EL (cell line): Measurements from ENCODE around the gene SH3BP2.

Experiments used
- DNase-seq: peaks from one replicate; pipeline ENCODE4 v3.0.0-alpha.2; 2016

SH3BP2 gene

DNA sequence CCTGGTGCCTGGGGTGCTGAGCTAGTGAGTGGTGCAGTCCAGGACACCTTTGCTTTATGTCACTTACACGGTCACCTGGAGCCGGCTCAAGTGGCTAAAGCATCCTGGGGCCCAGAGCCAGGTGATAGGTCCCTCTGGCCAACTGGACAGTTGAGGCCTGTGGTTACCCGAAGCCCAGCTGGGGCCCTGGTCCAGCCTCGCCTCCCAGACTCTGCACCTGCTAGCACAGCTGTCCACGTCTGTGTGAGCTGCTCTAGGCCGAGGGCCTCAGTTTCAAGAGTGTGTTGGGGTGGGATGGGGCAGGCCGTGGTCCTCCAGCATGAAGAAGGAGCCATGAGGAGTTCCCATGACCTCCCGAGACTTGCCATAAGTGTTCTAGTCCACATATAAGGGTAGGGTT, 43.1 kb downstream of the SH3BP2 start:
- no peak for DNase-seq

DNA sequence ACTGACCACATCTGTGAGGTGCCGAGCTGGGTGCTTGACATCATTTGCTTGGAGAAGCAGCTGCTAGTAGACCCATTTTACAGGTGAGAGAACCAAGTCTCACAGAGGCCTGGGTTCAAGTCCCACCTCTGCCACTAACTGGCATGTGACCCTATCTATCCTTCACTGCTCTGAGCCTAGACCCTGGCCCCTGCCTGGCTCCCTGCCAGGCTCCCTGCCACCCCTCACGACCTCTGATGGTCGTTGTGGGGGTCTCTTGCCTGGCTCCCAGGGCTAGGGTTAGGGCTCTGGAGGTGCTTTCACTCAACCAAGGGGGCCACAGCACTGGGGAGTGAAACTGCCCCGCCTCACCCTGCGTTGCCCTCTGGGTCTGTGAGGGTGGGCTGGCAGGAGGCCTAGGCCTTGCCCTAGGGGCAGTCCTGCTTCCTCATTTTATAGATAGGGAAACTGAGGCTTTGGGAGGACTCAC, 43.5 kb downstream of the SH3BP2 start:
- no peak for DNase-seq

DNA sequence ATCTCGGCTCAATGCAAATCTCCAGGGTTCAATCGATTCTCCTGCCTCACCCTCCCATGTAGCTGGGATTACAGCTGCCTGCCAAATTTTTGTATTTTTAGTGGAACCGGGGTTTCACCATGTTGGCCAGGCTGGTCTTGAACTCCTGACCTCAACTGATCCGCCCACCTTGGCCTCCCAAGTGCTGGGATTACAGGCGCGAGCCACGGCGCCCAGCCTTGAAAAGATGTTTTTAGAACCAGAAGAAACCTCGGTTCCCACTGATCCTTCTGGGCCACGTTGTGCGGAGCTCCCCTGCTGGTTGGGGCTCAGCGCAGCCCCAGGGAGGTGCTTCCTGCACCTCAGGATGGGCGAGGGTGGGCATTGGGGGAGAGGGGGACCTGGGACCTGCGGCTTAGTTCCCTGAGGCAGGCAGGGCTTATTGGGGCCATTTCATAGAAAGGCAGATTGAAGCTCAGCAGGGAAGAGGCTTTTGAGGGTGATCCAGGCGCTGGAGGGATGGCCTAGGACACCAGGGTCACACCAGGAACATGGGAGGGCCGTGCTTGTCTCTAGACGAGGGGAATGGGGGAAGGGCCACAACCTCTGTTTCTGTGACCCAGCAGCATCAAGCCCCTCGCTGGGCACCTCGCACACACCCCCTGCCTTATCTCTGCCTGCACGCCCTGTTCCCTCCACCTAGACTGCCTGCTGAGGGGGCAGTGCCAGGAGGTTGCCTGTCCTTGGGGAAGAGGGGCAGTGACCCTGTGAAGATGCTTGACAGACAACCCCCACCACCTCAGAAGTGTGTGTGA, 44.4 kb downstream of the SH3BP2 start:
- DNase-seq, result no peak

DNA sequence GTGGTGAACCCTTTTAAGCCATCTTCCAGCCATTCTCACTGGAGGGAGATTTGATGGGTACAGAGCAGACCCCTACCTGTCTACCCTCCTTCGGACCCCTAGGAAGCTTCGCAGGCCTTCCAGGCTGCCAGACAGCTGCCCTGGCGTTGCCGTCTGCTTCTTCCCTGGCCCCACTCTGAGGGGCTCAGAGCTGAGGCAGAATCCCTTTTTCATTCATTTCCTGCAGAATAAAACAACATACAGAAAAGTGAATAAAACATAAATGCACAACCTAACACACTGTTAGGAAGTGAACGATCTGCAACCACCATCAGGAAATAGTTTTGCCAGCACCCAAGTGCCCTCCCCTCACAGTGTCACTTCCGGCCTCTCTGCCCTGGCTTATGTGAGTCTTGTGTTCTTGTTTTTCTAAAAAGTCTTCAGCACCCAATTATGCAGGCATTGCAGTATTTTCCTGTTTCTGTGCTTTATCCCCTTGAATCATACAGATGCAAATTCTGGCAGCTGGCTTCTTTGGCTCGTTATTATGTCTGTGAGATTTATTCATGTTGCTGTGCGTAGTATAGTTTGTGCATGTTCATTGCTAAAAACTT, 45.1 kb downstream of the SH3BP2 start:
- DNase-seq, result peak; percentile 43

DNA sequence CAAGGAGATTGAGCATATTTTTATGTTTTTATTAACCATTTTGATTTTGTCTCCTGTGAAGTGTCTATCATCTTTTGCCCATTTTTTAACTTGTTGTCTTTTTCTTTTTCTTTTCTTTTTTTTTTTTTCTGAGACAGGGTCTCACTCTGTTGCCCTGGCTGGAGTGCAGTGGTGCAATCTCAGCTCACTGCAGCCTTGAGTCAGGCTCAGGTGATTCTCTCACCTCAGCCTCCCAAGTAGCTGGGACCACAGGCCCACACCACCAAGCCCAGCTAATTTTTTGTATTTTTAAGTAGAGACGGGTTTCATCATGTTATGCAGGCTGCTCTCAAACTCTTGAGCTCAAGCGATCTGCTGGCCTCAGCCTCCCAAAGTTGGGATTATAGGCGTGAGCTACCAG, 46.2 kb downstream of the SH3BP2 start:
- DNase-seq, result no peak

DNA sequence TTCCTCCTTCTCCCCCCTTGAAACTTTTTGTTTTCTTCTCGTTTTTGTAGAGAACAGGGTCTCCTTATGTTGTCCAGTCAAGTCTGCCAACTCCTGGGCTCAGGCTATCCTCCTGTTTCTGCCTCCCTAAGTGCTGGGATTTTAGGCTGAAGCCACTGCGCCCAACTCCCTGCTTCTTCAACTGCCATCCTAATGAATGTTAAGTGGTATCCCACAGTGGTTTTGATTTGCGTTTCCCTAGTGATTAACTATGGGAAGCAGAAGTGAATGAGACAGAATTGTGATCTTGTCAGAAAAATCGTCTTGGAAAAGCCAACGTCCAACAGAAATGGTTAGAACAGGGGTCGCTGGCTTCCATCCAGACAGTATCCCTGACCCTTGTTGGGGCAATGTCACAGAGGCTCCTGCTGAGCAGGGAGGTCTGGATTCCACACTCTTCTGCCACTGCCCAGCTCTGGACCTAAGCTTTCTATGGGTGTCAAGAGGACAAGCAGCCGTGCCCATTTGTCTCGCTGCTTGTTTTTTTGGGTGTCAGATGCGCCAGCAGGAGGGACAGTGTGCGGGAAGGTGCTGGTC, 49.9 kb downstream of the SH3BP2 start:
- no peak for DNase-seq

DNA sequence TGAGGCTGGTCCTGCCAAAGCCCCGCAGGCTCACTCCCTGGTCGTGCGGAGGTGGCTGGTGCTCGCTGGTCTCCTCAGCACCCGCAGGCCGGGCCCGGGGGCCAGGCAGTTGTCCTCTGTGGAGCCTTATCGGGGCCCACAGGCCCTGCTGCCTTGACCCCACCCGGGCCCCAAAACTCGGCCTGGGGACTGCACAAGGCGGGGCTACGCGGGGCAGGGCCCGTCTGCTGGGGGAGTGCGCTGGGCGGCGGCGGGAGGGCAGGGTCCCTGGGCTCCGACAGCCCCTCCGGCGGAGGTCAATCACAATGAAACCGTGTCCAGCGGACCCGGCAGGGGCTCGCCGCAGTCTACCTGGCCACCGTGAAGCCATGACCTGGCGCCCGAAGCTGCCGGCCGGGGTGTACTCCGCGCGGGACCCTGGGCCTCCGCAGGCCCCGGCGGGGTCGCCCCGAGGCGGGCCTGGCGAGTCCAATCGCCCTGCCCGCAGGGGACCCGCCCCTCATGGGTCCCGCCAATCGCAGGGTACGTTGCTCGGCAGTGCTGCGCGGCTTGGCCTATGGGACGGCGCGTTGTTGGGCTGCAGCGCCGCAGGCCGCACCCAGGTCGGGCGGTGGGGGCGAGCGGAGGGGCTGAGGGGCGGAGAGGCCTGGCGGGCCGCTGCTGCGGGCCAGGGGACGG, 50.5 kb downstream of the SH3BP2 start, which contains the start of gene ADD1:
Gene ADD1 (plus strand): TSS at position 582 of the 678 bp plus-strand sequence. CDS start 32,072 bp downstream, outside the sequence.
- peak; percentile 89 for DNase-seq

DNA sequence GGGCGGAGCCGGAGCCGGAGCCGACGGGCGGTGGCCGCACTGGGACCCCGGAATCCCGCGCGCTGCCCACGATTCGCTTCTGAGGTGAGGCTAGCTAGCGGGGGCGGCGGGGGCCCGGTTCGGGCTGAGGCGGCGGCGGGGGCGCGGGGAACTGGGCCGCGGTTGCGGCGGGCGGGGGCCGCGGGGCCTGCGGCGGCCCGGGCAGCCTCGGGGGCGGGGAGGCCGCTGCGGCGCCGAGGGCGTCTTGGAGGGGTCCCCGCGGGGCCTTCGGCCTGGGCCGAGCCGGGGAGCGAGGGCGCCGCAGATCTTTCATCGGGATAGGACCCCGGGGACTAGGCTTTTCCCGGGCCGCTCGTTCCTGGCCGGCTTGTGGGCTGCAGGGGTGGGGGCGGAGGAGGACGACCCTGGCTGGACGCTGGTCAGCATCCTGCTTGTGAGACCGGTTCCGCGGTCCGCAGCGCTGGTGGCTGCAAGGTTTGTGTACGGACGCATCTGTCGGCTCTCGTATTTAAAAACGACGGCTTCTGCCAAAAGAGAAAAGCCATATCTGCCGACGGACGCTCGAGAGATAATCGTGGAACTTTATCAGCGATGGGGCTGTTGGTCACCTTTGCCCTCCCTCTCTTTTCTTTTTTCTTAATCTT, 51.2 kb downstream of the SH3BP2 start:
- DNase-seq, result peak; percentile 39

DNA sequence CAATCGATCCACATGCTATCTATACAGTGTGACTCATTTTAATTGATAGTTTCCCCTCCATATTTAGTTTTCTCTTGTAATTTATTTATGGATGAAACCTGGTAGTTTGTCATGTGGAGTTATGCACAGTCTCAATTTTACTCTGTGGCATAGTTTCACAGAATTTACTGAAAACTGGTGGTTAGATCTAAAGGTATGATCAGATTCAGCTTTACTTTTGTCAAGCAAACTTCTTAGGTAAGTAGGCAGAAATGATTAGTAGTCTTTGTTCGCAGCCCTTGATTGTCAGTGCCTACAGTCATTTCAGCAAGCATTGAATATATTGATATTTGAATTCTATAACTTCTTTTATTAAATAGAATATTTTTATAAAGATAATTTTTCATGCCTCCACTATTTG, 53.3 kb downstream of the SH3BP2 start:
- DNase-seq, result no peak

DNA sequence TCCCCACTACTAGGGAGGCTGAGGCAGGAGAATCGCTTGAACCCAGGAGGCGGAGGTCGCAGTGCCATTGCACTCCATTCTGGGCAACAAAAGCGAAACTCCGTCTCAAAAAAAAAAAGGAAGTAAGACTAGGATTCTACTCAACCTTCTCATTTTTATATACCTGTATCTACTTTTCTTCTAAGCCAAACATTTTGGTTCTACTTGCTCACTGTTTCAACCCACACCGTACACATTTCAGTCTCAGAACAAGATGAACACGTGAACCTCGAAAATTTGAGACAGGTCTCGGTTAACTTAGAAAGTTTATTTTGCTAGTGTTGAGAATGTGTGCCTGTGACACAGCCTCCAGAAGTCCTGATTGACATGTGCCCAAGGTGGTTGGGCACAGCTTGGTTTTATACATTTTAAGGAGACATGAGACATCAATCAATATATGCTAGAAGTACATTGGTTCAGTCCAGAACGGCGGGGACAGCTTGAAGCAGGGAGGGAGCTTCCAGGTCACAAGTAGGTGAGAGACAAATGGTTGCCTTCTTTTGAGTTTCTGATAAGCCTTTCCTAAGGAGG, 54.5 kb downstream of the SH3BP2 start:
- DNase-seq, result no peak

DNA sequence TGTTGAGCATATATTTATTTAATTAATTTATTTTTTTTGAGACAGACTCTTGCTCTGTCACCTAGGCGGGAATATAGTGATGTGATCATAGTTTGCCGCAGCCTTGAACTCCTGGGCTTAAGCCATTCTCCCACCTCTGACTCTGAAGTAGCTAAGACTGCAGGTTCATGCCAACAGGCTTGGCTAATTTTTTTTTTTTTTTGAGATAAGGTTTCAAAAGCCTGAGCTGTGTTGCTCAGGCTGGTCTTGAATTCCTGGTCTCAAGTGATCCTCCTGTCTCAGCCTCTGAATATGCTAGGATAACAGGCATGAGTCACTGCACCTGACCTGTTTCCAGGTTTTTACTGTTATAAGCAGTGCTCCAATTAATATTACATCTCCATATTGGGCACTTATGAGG, 55.6 kb downstream of the SH3BP2 start:
- no peak for DNase-seq

DNA sequence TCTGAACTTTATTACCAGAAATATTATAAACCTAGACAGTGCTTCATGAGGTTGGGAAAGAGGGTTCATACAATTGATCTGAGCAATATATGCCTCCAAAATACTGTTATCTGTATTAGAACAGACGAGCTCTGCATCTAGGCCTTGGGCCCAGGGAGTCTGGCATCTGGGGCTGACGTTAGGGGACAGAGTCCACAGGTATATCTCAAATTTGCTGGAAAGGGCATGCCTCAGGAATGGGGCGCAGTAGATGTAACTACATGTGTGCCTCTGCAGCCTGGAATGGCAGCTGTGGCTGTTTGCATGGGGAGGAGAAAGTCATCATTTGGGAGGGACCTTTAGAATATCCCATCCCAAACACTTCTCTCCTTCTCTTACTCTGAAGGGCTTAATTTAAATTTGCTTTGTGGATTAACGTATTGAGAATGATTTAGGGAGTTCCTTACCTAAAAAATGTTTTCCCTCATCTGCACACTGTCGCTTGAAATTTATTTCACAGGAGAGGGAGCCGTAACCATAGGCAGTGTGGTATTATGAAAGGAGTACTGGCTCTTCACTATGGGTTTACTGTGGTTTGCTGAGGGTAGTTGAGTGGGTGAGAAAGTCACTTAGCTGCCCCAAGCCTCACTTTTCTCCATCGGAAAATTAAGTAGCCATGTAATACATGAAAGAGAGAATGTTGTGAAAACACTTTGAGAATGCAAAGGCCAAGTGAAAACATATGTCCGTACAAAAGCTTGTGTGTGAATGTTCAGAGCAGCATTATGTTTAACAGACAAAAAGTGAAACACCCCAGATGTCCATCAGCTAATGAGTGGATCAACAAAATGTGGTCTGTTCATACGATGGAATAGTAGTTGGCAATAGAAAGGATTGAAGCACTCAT, 56.6 kb downstream of the SH3BP2 start:
- no peak for DNase-seq

DNA sequence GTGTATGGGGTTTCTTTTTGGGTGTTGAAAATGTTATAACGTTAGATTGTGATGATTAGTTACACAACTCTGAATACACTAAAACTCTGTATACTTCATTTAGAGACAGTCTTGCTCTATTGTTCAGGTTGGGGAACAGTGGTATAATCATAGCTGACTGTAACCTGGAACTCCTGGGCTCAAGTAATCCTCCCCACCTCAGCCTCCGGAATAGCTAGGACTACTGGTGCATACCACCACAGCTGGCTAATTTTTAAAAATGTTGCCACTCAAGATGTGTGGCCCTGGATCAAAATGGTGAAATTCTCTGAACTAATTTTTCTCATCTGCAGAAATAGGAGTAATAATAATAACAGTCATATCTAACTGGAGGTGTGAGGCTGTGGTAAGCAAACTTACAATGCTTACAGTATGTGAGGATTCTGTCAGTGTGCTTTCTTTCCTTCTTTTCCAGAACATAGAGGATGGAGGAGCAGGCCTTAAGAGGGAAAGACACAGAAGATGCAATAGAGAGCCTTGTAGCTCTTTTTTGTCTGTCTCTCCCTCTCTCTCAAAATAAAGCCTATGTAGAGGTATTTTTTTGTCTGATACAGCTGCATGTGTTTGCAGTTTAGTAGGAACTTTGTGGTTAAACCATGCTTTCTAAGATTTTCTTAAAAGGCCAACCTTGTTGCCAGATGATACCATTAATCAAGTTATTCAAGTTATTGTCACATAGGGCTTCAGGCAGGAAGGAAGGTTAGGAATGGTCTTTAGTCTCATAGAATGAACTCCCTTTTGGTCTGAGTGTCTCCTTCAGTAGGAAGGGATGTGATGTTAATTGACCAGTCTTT, 58.3 kb downstream of the SH3BP2 start:
- DNase-seq, result no peak

DNA sequence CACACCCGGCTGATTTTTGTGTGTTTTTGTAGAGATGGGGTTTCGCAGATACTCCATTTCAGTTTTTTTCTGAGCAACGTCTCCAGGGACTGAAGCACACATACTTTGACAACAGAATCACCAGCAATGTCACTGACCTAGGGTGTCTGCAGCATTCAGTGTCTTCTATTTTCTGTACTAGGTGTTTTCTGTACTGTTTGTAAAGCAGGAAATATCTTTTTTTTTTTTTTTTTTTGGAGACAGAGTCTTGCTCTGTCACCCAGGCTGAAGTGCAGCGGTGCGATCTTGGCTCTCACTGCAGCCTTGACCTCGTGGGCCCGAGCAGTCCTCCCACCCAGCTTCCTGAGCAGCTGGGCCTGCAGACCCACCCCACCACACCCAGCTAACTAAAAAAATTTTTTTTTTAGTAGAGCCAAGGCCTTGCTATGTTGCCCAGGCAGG, 59.6 kb downstream of the SH3BP2 start:
- no peak for DNase-seq

DNA sequence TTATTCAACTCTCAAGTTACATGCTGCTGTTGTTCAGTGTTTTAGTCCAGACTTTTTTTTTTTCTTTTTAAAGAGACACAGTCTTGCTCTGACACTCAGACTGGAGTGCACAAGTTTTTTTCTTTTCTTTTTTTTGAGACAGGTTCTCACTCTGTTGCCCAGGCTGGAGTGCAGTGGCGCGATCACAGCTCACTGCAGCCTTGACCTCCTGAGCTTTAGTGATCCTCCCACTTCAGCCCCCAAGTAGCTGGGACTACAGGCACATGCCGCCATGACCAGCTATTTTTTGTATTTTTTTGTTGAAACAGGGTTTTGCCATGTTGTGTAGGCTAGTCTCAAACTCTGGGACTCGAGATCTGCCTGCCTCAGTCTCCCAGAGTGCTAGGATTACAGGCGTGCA, 62.7 kb downstream of the SH3BP2 start:
- no peak for DNase-seq

DNA sequence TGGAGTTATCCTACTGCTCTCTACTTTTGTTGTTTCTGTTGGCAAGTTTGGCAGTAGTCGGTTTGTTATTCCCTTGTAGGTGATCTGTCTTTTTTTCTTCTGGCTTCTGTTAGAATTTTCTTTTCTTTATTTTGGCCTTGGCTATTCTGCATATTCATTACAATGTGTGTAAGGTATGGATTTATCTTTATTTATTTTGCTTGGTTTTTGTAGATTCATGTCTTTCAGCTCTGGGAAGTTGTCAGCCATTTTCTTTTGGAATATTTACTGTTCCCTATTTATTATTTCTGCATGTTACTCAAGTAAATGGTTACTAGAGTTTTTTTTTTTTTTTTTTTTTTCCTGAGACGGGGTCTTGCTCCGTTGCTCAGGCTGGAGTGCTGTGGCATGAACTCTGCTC, 63.4 kb downstream of the SH3BP2 start:
- no peak for DNase-seq

DNA sequence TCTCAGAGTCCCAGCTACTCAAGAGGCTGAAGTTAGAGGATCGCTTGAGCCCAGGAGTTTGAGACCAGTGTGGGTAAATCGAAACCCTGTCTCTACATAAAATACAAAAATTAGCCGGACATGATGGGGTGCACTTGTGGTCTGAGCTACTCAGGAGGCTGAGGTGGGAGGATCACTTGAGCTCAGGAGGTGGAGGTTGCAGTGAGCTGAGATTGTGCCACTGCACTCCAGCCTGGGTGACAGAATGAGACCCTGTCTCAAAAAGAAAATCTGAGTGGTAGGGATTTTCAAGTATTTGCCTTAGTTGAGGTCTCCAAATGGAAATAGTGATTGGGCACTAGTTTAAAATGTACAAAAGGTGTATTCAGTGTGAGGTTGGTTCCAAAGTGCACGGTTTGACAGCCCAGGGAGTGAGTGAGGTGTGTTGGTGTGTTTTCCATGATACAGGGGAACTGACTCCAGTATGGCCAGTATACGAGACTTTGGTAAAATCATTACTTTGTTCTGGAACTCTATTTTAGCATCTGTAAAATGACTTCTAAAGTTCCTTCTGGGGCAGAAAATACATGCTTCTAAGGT, 64.6 kb downstream of the SH3BP2 start:
- DNase-seq, result no peak

DNA sequence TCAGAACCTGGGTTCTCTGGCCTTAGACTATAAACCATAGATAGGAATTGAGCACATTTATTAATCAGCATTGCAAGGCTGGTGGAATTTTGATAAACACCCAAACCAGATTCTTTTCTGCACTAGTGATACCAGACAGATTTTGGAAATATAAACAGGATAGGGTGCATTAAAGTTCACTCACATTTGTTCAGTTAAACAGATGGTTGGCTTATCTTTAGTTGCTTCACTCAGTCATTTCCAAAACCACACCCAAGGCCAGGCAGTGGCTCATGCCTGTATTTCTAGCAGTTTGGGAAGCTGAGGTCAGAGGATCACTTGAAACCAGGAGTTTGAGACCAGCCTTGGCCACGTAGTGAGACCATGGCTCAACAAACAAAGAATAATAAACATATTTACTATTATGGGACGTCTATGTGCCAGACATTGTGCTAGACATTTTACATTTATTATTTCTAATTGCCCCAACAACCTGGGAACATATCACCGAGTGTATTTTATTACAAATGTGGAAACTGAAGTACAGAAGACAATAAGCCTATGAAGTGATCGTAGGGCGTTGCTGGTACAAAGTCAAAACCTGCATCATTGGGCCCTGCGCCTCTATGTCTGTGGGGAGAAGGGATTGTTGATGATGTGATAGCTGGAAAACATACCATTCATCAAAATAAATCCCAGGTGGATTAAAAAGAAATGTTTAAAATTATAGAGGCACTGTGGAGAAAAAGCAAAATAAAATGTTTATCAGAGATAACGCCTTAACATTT, 65.7 kb downstream of the SH3BP2 start:
- DNase-seq, result no peak

DNA sequence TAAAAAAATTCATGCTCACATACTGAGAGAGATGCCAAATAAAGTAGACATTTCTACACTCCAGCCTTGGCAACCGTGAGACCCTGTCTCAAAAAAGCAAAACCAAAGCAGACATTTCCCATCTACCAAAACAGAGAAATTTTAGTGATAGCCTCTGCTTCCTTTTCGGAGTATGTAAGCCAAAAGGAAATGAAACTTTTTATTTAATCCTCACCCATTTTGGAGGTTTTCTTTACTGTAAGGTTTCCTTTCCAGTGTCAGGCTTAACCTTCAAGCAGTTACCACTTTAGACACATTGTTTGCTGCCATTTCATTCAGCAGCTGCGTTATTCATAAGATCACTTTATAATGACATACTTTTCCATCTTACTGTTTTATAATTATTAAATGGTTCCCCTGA, 66.6 kb downstream of the SH3BP2 start:
- DNase-seq, result no peak
